ENCODE results near the gene NBEAL1. TPM values are rescaled to one million over a fixed set of nuclear protein-coding genes. Genes with fewer than 3 reads are reported as not detected.
"Not testable (repeated sequence)": the region's sequence is repeated elsewhere in the genome, so short reads cannot be mapped to it uniquely, and the experiment has no call there.

Gene NBEAL1
- total RNA-seq, 1 donor from 2014 or later, result 67.2 TPM

GRCh38 chr2:203238704-203239526 is 224.2 kb downstream of the NBEAL1 start, which contains the start of gene CYP20A1:
Gene CYP20A1, plus strand, starts transcription at chr2:203239018. Its CDS starts 45 bp downstream, at chr2:203239063.
- H3K4me1 ChIP-seq, result peaks cover 23% of the 10 kb centered on the region
- peak within 1 kb of the TSS; percentile 97 for H3K27ac ChIP-seq
- peaks cover 23% of the 10 kb centered on the region for H3K36me3 ChIP-seq
- intact Hi-C loops (cut with DNase I), result no loop called here
- no peaks in the 10 kb centered on the region for H3K9me3 ChIP-seq
- ATAC-seq (peak; percentile 99), DNase-seq (peak; percentile 98)
- H3K27me3 ChIP-seq (ENCODE audit: low read depth), result no peaks in the 10 kb centered on the region
- peak; percentile 42 for TF ChIP-seq CTCF (IDR thresholded peaks at IDR 0.05)
- peak within 1 kb of the TSS; percentile 97 for H3K4me3 ChIP-seq

GRCh38 chr2:203240491-203240890 is 225.8 kb downstream of the NBEAL1 start:
- no peak for ATAC-seq
- no peaks in the 10 kb centered on the region for H3K27me3 ChIP-seq (ENCODE audit: low read depth)

GRCh38 chr2:203242518-203242917 is 227.8 kb downstream of the NBEAL1 start:
- ATAC-seq, result no peak
- peaks cover 57% of the 10 kb centered on the region for H3K36me3 ChIP-seq
- no peak overlapping the region for H3K27ac ChIP-seq
- no peak for DNase-seq
- peaks cover 23% of the 10 kb centered on the region for H3K4me1 ChIP-seq
- no peak for TF ChIP-seq CTCF (IDR thresholded peaks at IDR 0.05)
- H3K27me3 ChIP-seq (ENCODE audit: low read depth), result no peaks in the 10 kb centered on the region
- intact Hi-C loops (cut with DNase I), result no loop called here
- H3K9me3 ChIP-seq, result no peaks in the 10 kb centered on the region
- H3K4me3 ChIP-seq, result no peak overlapping the region

More at GRCh38 chr2:203240491-203240890, 225.8 kb downstream of the NBEAL1 start:
- peaks cover 23% of the 10 kb centered on the region for H3K4me1 ChIP-seq
- H3K4me3 ChIP-seq, result peak overlapping the region; percentile 97
- no peak overlapping the region for H3K27ac ChIP-seq
- no peak for DNase-seq
- no peak for TF ChIP-seq CTCF (IDR thresholded peaks at IDR 0.05)
- peaks cover 37% of the 10 kb centered on the region for H3K36me3 ChIP-seq
- intact Hi-C loops (cut with DNase I), result no loop called here
- no peaks in the 10 kb centered on the region for H3K9me3 ChIP-seq

- H3K36me3 ChIP-seq, result peaks cover 85% of the 10 kb centered on the region
- H3K27me3 ChIP-seq (ENCODE audit: low read depth), result no peaks in the 10 kb centered on the region
- peaks cover 2% of the 10 kb centered on the region for H3K4me1 ChIP-seq
- intact Hi-C loops (cut with DNase I), result no loop called here
- no peak for DNase-seq
- ATAC-seq, result no peak
- H3K4me3 ChIP-seq, result no peak overlapping the region
- TF ChIP-seq CTCF (IDR thresholded peaks at IDR 0.05), result no peak
- no peaks in the 10 kb centered on the region for H3K9me3 ChIP-seq
- H3K27ac ChIP-seq, result no peak overlapping the region
These were observed 232.0 kb downstream of the NBEAL1 start for GRCh38 chr2:203246646-203247045.

- ATAC-seq, result no peak
- H3K9me3 ChIP-seq, result no peaks in the 10 kb centered on the region
- peaks cover 86% of the 10 kb centered on the region for H3K36me3 ChIP-seq
- H3K4me1 ChIP-seq, result no peaks in the 10 kb centered on the region
- H3K27ac ChIP-seq, result no peak overlapping the region
- no peak for TF ChIP-seq CTCF (IDR thresholded peaks at IDR 0.05)
- no peaks in the 10 kb centered on the region for H3K27me3 ChIP-seq (ENCODE audit: low read depth)
- intact Hi-C loops (cut with DNase I), result no loop called here
- no peak overlapping the region for H3K4me3 ChIP-seq
- no peak for DNase-seq
These were observed 238.1 kb downstream of the NBEAL1 start for GRCh38 chr2:203252818-203253217.

- H3K27me3 ChIP-seq (ENCODE audit: low read depth); H3K9me3 ChIP-seq; H3K4me3 ChIP-seq; H3K4me1 ChIP-seq; ATAC-seq; intact Hi-C loops (cut with DNase I); H3K27ac ChIP-seq; DNase-seq: not testable (repeated sequence)
- H3K36me3 ChIP-seq, result peaks cover 86% of the 10 kb centered on the region
These were observed 238.9 kb downstream of the NBEAL1 start for GRCh38 chr2:203253422-203254095.
